ENCODE measurements around the gene KANSL1L.

GRCh38 chr2:210003359-210003758 lies 167.8 kb downstream of the KANSL1L start:
- TF ChIP-seq POLR2A (IDR thresholded peaks at IDR 0.05) (no peak), CTCF (IDR thresholded peaks at IDR 0.05) (no peak)

Measured in sigmoid colon (tissue), 3 donors.